Hindlimb muscle (tissue), 1 donor: ENCODE results near the gene THSD7A. TPM values are rescaled to one million over a fixed set of nuclear protein-coding genes. Genes with fewer than 3 reads are reported as not detected.
A peak's percentile ranks its signal among the peaks of the same experiment; 100 is the strongest.

Source experiments
- DNase-seq: peaks from one replicate; pipeline ENCODE4 v3.0.0-alpha.2; 2013
- polyA plus RNA-seq: library from polyadenylated mRNA; unstranded; fragments of 120-200 nt; gene quantifications from one replicate; pipeline ENCODE4 v1.2.1, GENCODE V29; 2013; ENCODE audit not compliant: insufficient read length

Gene THSD7A
- polyA plus RNA-seq, 1 donor = 3.8 TPM

DNA sequence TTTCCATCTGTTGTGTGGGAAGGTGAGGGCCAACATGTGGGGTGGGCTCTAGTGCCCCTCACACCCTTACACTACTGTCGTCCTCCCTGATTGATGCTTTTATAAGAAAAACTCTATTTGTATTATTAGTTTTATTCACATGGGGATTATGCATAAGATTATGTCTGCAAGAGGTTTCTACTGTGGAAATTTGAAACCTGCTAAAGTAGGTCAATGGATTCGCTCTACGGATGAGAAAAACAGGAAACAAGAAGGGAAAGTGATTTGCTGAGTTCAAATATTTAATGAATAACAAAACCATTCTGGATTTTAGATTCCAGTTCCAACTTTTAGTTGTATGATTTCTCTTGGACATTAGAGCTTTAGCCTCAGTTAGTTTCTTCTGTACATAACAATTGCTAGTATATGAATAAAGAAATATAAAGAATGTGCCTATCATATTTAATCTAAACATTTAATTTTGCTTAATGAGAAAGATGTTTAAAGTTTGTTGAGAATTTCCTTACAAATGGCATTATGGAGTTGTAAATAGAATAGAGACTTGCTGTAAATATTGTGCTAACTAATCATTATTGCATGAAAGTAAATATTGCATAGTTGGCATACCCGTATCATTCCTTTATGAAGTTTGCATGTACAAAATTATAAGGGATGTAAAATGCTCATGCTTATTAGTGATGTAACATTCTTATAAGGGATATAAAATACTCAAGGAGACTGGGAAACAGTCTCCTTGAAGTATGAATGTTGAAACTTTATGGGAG lies 193.8 kb downstream of the THSD7A start:
- peak; percentile 34 for DNase-seq

DNA sequence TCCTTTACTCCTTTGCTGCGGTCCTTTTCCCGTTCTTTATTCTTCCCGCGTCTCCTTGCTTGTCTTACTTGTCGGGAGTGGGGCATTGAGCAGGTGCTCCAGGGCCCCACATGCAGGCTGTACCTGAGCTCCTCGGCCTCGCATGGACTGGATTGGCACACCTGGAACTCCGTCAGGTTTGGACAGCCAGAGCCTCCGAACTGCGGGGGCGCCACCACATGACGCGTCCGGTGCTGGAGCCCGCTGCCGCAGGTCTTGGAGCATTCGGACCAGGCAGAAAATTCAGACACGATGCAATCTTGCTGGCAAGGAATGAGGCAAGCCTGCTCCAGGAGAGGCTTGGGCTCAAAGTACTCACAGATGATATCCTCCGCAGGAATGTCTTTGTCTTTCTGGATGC lies 195.7 kb downstream of the THSD7A start:
- DNase-seq = no peak

DNA sequence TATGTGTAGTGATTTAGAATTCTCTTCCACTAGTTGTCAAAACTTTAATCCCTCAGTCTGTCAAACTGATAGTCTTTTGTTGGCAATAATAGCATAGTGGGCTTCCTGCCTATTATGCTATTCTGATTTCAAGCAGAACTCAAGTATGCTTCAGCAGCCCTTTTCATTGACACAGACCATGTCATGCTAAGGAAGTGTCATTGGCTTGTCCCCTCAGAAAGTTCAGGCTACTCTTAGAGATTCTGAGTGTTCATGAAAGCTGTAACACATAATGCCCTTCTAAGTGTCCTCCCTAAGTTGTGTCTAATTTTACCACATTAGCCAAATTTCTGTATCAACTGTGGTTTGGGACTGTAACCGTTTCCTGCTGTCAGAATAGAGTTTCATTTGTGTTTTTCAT lies 198.7 kb downstream of the THSD7A start:
- DNase-seq = no peak

DNA sequence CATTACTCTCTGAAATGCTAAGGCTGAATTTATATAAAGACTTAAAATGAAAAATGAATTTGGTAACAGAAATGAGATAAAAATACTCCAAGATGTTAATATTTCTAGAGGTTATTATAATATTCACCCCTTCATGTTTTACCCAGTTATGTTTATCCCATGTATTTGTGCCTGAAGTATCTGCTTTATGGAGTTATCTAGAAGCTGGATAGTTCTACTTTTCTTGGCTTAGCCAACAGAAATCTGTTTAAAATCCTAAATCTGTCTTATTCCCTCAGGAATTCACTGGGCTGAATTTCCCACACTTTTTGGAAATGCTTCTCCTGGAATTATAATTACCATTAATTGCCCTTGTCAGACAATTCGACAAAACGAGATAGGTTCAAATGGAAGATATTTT lies 201.6 kb downstream of the THSD7A start:
- DNase-seq = no peak

DNA sequence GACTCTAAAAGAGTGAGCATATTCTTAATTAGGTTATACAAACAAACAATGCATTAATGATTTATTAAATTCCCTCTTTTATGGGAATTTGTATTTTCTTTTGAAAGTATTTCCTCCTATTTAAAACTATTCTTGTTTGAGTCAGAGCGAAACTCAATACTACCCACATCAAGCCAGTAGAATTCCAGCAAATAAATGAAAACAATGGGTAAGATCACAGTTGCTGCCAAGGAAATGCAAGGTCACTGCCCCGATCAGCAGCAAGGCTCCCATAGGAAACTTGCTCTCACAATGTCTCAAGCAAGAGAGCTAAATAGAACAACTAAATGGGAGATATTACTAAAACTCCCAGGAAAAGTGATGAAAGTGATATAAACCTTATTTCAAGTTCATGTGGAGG lies 206.3 kb downstream of the THSD7A start:
- DNase-seq = no peak

DNA sequence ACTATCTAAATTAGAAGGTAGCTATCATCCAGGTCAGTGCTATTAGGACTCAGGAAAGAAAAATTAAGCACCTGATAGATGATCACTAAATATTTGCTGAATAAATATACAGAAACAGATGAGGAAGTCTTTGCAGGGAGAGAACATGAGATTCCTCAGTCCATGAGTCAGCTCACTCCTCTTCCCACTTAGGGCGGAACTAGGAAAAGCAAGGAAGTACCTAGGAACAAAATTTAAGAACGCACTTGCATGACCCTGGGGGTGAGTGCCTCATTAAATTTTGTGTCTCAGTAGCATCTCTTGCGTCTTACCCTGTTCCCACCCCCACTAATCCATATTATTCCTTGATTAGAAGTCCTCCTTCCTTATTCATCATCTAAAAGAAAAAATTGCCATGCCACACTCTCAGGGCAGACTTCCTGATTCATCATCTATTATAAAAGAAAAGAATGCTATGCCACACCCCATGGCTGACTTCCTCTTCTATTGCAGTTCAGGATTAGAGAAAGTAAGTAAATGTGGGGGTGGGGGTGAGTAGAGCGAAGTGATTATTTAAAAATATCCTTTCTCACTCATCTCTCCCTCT lies 208.8 kb downstream of the THSD7A start:
- no peak for DNase-seq

DNA sequence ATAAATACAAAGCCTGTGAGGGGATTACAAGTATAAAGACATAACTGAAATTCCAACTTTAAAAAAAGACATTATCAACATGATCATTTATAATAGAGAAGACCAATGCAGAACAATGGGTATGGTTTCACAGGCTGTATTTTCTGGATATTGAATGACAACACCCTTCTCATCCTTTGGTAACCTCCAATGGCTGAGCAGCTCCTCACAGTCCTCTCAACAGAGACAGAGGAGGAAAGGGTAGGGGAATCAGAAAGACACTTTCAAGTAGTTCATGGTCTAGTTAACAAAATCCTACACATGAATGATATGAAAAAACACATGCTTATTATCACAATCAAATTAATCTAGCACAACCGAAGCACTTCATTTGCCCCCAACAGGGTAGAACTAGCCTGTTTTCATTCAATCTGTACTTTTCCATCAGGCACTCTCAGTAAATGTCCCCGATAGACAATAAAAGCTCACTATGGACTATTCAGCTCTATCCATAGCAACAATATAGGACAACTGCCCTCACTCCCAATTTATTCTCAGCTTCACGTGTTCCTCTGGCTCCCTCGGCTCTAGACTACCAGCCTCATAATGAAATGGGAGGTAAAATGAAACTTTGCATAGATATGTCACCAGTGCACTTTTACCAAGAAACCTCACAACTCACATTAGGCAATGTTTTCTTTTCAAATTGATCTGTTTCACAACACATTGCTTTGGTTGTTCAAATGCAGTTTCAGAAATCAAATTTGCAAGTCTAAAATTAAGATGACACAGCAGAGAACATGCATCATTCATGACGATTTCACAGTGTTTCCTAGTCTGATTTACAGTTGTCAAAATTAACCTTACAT lies 211.4 kb downstream of the THSD7A start:
- no peak for DNase-seq

DNA sequence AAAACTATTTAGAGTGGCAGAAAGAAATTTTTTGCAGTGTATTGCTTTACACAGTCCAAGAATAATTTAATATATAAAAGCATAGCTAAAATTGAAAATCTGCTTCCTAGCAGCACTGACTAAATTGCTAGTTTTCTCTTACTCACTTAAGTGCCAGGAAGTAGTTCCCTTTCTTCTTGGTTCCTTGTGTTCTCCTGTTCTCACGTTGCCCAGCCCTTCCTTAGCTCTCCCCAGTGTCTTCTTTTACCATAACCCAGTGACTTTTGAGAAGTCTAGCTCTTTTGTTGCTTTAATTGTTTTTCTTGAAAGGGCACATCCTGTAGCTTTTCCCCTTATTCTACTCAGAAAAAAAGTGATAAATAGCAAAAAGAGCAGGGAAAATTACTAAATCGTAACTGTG lies 215.5 kb downstream of the THSD7A start:
- DNase-seq = no peak

DNA sequence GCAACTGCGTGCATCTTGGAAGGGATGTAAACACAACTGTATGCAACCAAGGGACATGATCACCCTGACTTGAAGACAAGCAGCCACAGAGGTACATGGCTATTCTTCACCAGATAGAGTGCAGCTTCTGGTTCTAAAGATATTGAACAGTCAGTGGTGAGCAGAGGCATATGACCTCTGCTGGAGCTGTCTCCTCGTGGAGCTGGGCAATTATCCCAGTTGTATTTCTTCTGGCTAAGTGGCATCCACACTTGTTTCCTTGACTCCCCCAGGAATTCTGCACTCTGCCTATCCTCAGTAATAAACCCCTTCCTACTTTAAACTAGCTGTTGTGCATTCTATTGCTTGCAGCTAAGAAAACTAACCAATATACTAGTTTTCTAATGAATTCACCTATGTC lies 216.8 kb downstream of the THSD7A start:
- no peak for DNase-seq

DNA sequence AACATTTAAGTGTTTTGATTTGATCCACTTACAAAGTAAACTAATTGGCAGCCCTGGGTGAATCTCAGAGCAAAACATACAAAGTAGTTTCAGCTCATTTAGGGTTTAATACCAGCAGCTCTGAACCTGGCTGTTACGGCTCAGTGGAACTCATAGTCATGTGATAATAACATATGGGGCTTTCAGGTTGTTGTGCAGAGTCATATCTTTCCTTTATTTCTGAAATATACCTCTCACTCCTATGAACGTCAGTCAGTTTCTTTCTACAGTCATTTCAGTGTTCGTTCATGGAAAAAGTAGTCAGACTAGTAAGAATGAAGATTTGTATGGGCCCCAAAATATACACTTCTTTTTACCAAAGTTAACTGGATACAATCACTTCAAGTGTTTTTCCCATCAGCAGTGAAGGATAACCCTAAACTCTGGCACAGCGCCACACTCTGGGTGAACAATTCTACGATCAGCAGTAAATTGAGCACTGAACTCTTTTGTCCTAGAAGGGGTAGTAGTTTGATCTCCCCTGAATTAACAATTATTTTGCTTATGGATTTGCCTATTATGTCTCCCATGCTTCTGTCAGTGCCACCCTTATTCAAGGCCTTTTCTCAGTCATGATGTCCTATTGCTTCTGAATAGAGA lies 218.6 kb downstream of the THSD7A start:
- DNase-seq = no peak

DNA sequence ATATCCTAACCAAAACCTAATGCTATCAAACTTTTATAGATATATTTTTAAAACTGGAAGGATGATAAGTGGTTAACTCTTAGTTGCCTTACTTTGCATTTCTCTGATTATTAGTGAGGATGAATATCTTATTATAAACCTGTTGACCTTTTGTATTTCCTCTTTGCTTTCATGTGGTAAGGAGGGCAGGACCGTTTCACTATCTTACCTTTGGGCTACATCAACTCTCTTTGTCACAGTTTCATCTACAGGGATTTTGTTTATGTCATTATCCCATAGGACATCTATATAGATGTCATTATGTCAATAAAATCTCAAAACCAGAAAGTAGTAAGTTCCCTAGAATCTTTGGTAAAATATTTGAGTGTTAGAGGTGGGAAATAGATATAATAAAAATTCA lies 219.3 kb downstream of the THSD7A start:
- no peak for DNase-seq

DNA sequence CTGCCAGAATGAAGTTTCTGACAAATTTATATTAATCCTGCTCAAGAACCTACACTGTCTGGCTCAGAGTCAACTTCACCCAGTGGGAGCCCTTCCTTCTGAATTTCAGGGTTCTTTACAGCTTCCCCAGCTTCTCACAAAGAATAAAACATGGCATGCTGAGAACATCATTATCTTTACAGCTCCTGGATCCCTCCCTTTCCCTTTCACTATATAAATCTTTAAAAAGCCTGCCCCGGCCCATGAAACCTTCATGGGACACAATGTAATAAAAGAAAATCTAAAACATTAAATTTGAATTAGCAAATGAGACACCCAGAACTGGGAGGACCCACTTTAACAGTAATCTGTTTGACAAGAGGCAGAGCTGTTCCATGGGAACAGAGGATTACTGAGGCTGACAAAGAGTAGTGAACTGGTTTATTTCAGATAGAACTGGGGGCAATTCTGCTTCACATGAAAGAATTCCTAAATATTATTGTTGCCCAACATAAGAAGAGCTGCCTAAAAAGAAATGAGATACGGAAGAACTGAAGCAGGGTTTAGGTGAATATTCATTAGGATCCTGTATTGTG lies 222.8 kb downstream of the THSD7A start:
- DNase-seq = no peak

DNA sequence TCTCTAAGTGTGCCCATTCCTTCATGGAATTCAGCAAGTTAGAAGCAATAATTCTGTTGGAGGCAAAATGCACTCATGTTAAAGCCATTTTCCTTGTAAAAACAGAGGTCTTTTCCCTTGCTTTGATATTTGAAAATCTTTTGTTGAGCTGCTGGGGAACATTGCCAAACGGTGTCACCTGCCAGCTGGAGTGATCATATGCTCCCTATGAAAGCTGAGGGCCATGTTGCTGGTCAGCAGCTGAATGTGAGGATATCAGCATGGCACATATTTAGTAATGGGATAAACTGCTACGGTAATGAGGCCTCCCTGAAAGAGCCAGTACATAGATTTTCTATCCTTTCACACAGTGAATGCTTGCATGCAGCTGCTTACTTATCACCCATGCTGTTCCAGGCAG lies 224.3 kb downstream of the THSD7A start:
- DNase-seq = peak; percentile 43

DNA sequence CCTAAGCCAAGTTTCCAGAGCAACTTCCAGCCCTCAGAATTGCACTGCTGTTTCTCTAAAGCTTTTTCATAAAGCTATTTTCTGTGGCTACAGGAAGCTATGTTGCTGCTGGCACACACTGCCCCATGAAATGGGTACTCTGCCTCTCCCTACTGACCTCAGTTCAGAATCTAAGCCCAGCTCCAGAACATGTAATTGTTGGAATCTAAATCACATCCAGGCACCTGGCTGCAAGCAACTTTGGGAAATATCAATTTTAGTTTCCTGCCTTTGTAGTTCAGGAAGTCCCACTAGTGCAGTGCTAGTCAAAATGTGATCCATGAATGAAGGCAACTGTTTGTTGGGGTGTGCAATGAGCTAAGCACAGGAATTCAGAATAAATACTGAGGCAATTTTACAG lies 226.2 kb downstream of the THSD7A start:
- no peak for DNase-seq

DNA sequence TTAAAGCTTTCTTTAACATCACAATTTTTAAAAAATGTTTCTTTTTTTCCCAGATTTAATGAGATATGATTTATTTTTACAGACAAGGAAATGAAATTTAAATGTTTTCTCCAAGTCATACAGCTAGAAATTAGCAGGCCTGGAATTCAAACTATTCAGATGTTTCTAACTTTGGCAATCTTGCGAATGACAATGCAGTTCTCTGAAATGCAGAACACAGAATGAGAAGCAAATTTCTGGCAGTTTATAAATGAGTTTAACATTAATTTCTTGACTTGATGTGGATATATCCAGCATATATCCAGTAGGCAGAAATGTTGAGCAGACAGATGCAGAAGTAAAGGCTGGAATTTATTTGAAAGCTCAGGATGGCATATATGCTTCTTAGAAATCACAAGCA lies 227.5 kb downstream of the THSD7A start:
- DNase-seq = peak; percentile 23

DNA sequence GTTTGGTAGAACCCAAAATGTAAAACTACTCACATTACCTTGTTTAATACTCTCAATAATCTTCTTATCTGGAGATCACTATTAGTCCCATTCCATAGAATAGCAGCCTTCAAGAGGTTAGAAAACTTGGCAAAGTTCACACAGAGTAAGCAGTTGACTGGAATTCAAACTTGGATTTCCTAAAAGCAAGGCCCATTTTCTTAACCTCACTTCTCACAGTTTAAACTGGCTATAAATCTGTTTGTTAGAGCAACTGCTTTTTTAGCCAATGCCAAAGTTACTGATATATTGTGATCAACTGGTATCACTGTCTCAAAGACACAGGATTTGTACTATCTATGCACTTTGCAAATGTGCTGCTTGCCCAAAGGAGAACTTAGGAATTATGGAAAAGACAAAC lies 230.2 kb downstream of the THSD7A start:
- DNase-seq = no peak

DNA sequence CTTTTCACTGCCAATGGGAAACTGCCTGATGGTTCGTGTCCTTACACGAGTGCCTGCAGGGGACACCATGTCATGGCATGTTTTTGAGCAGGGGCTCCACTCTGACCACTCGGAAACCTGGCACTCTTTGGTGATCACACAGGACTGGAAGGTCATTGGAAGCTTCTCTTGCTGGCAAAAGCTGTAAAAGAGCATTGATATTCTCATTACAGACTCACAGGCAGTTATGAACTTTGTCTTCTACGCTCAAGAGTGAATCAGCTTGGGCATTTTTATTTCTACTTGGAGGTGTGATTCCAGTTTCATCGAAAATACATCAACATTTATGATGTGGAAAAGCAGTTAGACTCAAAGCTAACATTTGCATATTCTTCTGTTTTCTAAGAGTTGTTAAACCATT lies 238.7 kb downstream of the THSD7A start:
- DNase-seq = no peak

DNA sequence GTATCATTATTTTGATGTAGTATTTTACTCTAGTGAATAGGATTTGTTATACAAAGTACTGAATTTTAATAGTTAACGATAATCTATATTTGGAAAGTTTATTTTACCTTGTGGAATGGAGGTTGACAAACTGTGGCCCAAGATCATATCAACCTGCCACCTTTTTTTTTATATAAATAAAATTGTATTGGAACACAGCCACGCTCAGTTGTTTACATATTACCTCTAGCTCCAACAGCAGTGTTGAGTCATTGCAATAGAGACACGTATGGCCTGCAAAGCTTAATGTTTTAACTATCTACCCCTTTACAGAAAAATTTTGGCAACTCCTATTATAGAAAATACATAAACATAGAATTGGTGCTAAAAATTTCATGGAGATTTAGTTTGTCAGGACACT lies 239.3 kb downstream of the THSD7A start:
- DNase-seq = no peak

DNA sequence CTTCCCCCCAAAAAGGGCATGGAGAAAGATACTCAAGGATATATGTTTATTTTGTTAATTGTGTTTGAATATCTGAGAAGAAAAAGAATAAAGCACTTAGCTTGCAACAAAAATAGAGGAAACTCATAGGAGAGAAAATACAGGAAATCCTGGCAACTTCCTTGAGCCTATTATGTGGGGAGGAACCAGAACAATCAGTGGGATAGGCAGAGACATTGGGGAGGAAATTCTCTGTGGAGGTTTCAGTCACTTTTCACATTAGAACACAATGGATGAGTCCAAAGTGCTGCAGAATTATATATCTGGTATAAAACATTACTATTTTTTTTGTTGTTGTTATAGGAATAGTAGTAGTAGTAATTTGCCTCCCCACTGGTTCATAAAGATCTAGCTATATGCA lies 240.1 kb downstream of the THSD7A start:
- DNase-seq = no peak

DNA sequence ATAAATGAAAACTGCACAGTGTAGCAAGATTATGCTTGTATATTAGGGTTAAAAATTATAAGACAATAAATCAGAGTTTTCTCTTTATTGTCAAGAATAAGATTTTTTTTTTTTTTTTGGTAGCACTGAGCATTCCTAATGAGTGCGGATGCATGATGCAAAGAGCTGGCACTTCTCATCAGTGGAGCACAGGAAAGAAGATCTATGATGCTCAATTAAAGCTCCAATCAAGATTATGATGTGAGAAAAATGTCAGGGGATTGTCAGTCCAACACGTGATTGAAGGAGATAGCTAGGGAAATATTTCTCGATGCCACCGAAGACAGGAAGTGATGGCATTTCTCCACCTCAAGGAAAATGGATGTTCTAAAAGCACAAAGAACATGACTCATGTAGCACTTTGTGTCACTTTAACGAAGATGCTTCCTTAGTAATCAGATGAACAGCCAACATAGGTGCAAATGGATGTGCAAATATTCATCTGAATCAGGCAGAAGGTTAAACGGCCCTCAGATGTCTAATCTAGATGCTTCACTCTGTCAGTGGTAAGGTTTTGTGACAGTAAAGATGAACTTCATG lies 240.9 kb downstream of the THSD7A start:
- no peak for DNase-seq

DNA sequence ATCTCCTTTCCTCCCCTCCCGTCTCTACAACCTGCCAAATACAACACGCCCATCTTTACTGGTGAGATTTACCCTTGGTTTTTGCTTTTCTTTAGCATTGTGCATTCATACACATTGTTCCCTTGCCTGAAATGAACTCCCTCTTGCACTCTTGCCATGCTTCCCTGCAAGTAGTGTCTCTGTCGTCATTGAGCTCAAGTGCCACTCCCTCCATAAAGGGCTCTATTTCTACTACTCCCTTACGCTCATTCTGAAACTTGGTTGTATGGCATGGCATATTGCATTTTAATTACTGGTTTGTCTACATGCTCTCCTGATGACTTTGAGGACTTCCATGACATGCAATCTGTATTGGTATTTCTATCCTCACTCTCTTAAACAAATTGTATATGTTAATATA lies 242.7 kb downstream of the THSD7A start:
- no peak for DNase-seq

DNA sequence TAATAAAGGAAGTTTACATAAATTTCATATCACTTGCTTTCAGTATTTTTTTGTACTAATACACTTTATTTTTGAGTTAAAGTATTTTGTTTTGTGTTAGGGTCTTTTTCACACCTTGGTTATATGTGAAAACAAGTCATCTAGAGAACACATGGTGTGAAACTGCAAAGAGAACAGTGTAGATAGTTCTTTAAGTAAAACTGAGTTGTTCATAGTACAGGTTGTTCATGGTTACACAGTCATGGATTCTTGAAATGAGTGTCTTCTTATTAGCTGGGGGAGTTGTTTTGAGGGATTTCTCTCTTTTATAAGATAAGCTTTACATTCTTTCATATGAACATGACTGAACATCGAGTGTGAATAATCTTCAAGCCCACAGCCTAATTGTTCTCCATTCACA lies 244.2 kb downstream of the THSD7A start:
- no peak for DNase-seq

DNA sequence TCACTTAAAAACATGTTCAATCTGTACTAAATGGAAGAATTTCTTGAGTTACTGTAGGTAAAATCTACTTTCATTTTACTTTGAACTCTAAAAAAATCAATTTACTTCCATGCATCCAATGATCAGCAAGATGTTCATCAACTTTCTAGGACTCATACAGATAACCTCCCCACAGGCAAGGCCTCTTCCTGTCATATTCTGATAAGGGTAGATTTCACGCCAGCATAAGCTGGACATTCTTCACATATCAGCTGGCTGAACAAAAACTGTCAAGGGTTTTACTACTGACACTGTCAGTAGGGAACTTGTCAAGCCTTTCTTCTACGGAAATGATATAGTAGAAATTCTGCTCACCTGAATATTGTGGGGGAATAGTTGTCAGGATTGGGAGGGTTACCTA lies 244.9 kb downstream of the THSD7A start:
- no peak for DNase-seq
